IMR-90 (cell line): ENCODE measurements around the gene CFAP73. TPM values are rescaled to one million over a fixed set of nuclear protein-coding genes. Genes with fewer than 3 reads are reported as not detected.

ENCODE experiments used
- ATAC-seq: fragments of 200-7000 bp; cut with Tn5 transposase; 2 replicates; pipeline ENCODE4 v1.9.1; 2020; ENCODE audit warnings: low read depth, mild to moderate bottlenecking, moderate library complexity
- BruUV-seq: library from RNA; stranded (reverse); fragments of 400-500 nt; replicated peaks from 2 replicates; lab custom pipeline; 2021; lab: Mats Ljungman, UMichigan
- CTCF ChIA-PET: fragments of 300-600 bp; formaldehyde crosslinking; extraction: SDS; loops from one replicate; lab custom pipeline; 2021; ENCODE audit warnings: antibody characterized with exemption; lab: Yijun Ruan, JAX
- POLR2A ChIA-PET: fragments of 300-600 bp; sonication (Branson Sonifier 250); formaldehyde crosslinking; loops from one replicate; lab custom pipeline; 2022; ENCODE audit warnings: antibody characterized with exemption; ENCODE audit not compliant: unreplicated experiment; lab: Charles Lee
- DNase-seq: peaks from one replicate; pipeline ENCODE4 v3.0.0; 2013
- H2AFZ ChIP-seq: replicated peaks from 2 replicates; pipeline ENCODE3; 2013; ENCODE audit warnings: low read length, mild to moderate bottlenecking; ENCODE audit not compliant: poor library complexity
- H2AK5ac ChIP-seq: 2 replicates; pipeline ENCODE4 v1.6.1; 2013; ENCODE audit warnings: low read depth, low read length, inconsistent platforms
- H2AK9ac ChIP-seq: replicated peaks from 2 replicates; pipeline ENCODE3; 2013; ENCODE audit warnings: mild to moderate bottlenecking, low read depth, low read length, moderate library complexity; ENCODE audit not compliant: poor library complexity
- H2BK120ac ChIP-seq: 2 replicates; pipeline ENCODE4 v1.6.1; 2013; ENCODE audit warnings: low read depth, low read length, inconsistent platforms
- H2BK15ac ChIP-seq: 3 replicates; pipeline ENCODE4 v1.6.1; 2013; ENCODE audit warnings: low read depth, low read length, inconsistent platforms
- H2BK20ac ChIP-seq: 2 replicates; pipeline ENCODE4 v1.6.1; 2013; ENCODE audit warnings: low read depth, mild to moderate bottlenecking, inconsistent platforms, low read length, moderate library complexity
- H2BK5ac ChIP-seq: 2 replicates; pipeline ENCODE4 v1.6.1; 2013; ENCODE audit warnings: mild to moderate bottlenecking, low read depth, low read length, inconsistent platforms; ENCODE audit not compliant: poor library complexity, severe bottlenecking
- H3K14ac ChIP-seq: replicated peaks from 2 replicates; pipeline ENCODE4 v1.6.1; 2013; ENCODE audit warnings: low read depth, low read length, inconsistent platforms
- H3K18ac ChIP-seq: 2 replicates; pipeline ENCODE4 v1.6.1; 2013; ENCODE audit warnings: low read depth, low read length, control low read depth
- H3K23ac ChIP-seq: 2 replicates; pipeline ENCODE4 v1.6.1; 2013; ENCODE audit warnings: low read depth, low read length, inconsistent platforms
- H3K27ac ChIP-seq: 2 replicates; pipeline ENCODE4 v1.5.1; 2013; ENCODE audit warnings: mild to moderate bottlenecking, control low read depth, low read length; ENCODE audit not compliant: insufficient read depth
- H3K27me3 ChIP-seq: 2 replicates; pipeline ENCODE4 v1.6.1; 2013; ENCODE audit warnings: low read length; ENCODE audit not compliant: control insufficient read depth, insufficient read depth
- H3K36me3 ChIP-seq: 2 replicates; pipeline ENCODE4 v1.6.1; 2013; ENCODE audit warnings: low read length, mixed read lengths; ENCODE audit not compliant: control insufficient read depth, insufficient read depth
- H3K4ac ChIP-seq: 2 replicates; pipeline ENCODE4 v1.6.1; 2013; ENCODE audit warnings: low read depth, low read length, inconsistent platforms
- H3K4me1 ChIP-seq: 2 replicates; pipeline ENCODE4 v1.6.1; 2013; ENCODE audit warnings: low read length, mixed read lengths; ENCODE audit not compliant: control insufficient read depth, insufficient read depth
- H3K4me2 ChIP-seq: 2 replicates; pipeline ENCODE4 v1.6.1; 2013; ENCODE audit warnings: low read depth, mild to moderate bottlenecking, control low read depth, low read length, moderate library complexity
- H3K4me3 ChIP-seq: 2 replicates; pipeline ENCODE4 v1.5.1; 2013; ENCODE audit warnings: low read depth, mild to moderate bottlenecking, control low read depth, low read length, moderate library complexity; ENCODE audit not compliant: insufficient read depth
- H3K56ac ChIP-seq: 2 replicates; pipeline ENCODE4 v1.6.1; 2013; ENCODE audit warnings: low read length, inconsistent platforms; ENCODE audit not compliant: insufficient read depth; ENCODE audit errors: extremely low read depth
- H3K79me1 ChIP-seq, 2 experiments: 2 replicates each; pipeline ENCODE4 v1.6.1; 2013; ENCODE audit warnings: low read length in 2 of 2, inconsistent platforms in 1 of 2, low read depth in 1 of 2
- H3K9ac ChIP-seq: 2 replicates; pipeline ENCODE4 v1.6.1; 2013; ENCODE audit warnings: low read depth, low read length, control low read depth
- H3K9me1 ChIP-seq: 2 replicates; pipeline ENCODE4 v1.6.1; 2013; ENCODE audit warnings: low read length, inconsistent platforms; ENCODE audit not compliant: insufficient read depth
- H3K9me3 ChIP-seq: 2 replicates; pipeline ENCODE4 v1.6.1; 2013; ENCODE audit warnings: low read length; ENCODE audit not compliant: control insufficient read depth, insufficient read depth
- H4K20me1 ChIP-seq: 2 replicates; pipeline ENCODE4 v1.6.1; 2013; ENCODE audit warnings: low read length, inconsistent platforms; ENCODE audit not compliant: insufficient read depth
- H4K5ac ChIP-seq: 2 replicates; pipeline ENCODE4 v1.6.1; 2013; ENCODE audit warnings: mild to moderate bottlenecking, low read depth, low read length, control low read depth
- H4K8ac ChIP-seq, 2 experiments: 2 replicates each; pipeline ENCODE4 v1.6.1; 2013; ENCODE audit warnings: low read depth in 2 of 2, low read length in 2 of 2, control low read depth in 1 of 2, inconsistent platforms in 1 of 2
- H4K91ac ChIP-seq: 2 replicates; pipeline ENCODE4 v1.6.1; 2013; ENCODE audit warnings: low read depth, low read length, inconsistent platforms; ENCODE audit not compliant: insufficient read depth
- CEBPB ChIP-seq: IDR thresholded peaks from 2 replicates; pipeline ENCODE4 v1.6.1; 2012; ENCODE audit warnings: low read depth, low read length, improper control_type of control experiment
- CHD1 ChIP-seq: IDR thresholded peaks from 2 replicates; pipeline ENCODE4 v1.6.1; 2012; ENCODE audit warnings: low read depth, low read length, improper control_type of control experiment
- CTCF ChIP-seq: conservative IDR thresholded peaks from 2 replicates; pipeline ENCODE4 v1.5.1; 2012; ENCODE audit warnings: mild to moderate bottlenecking, low read depth, low read length, improper control_type of control experiment
- ELK1 ChIP-seq: fragments of 150-350 bp; IDR thresholded peaks from 2 replicates; pipeline ENCODE4 v1.6.1; 2016; ENCODE audit warnings: low read depth, mild to moderate bottlenecking, low read length, moderate library complexity, borderline replicate concordance
- MAFK ChIP-seq: IDR thresholded peaks from 2 replicates; pipeline ENCODE4 v1.6.1; 2012; ENCODE audit warnings: low read depth, low read length, improper control_type of control experiment
- MAZ ChIP-seq: IDR thresholded peaks from 2 replicates; pipeline ENCODE4 v1.6.1; 2012; ENCODE audit warnings: low read depth, mild to moderate bottlenecking, low read length, improper control_type of control experiment, moderate library complexity, borderline replicate concordance
- MXI1 ChIP-seq: IDR thresholded peaks from 2 replicates; pipeline ENCODE4 v1.6.1; 2012; ENCODE audit warnings: low read depth, mild to moderate bottlenecking, low read length, moderate library complexity, borderline replicate concordance
- NFE2L2 ChIP-seq: fragments of 150-350 bp; IDR thresholded peaks from 2 replicates; pipeline ENCODE4 v1.6.1; 2016; ENCODE audit warnings: low read depth, mild to moderate bottlenecking, low read length
- POLR2A ChIP-seq: IDR thresholded peaks from 2 replicates; pipeline ENCODE4 v1.6.1; 2012; ENCODE audit warnings: mild to moderate bottlenecking, low read depth, low read length
- RCOR1 ChIP-seq: IDR thresholded peaks from 2 replicates; pipeline ENCODE4 v1.6.1; 2012; ENCODE audit warnings: mild to moderate bottlenecking, low read length, improper control_type of control experiment; ENCODE audit not compliant: insufficient replicate concordance
- RFX5 ChIP-seq: IDR thresholded peaks from 2 replicates; pipeline ENCODE4 v1.8.0; 2012; ENCODE audit warnings: low read depth, mild to moderate bottlenecking, low read length, moderate library complexity
- SMC3 ChIP-seq: fragments of 150-350 bp; IDR thresholded peaks from 2 replicates; pipeline ENCODE4 v1.6.1; 2016; ENCODE audit warnings: low read depth, mild to moderate bottlenecking, antibody characterized with exemption, low read length, moderate library complexity
- USF2 ChIP-seq: fragments of 150-350 bp; IDR thresholded peaks from 2 replicates; pipeline ENCODE4 v1.6.1; 2017; ENCODE audit warnings: mild to moderate bottlenecking, antibody characterized with exemption, low read length, low read depth
- WGBS, 2 experiments: methylation state at CpG; one replicate each; pipeline versions ENCODE4 v1.1.5 to v1.1.7; 2013; ENCODE audit warnings: missing lambda C conversion rate in 2 of 2; ENCODE audit not compliant: insufficient read length in 1 of 2; ENCODE audit errors: extremely low coverage in 2 of 2; 5-methylcytosine and 5-hydroxymethylcytosine counted together
- dilution Hi-C: fragments of 300-500 bp; cut with HindIII; formaldehyde crosslinking; loops from one replicate; pipeline ENCODE4 v1.14.3; 2018; ENCODE audit warnings: low sequenced_read_pairs; ENCODE audit not compliant: unreplicated experiment
- in situ Hi-C: fragments of 300-500 bp; cut with MboI; formaldehyde crosslinking; loops from 3 replicates; pipeline ENCODE4 v1.14.3; 2019; ENCODE audit warnings: low sequenced_read_pairs, inconsistent platforms, mixed read lengths
- intact Hi-C: fragments of 100-400 bp; cut with micrococcal nuclease; formaldehyde crosslinking; loops from 2 replicates; pipeline ENCODE4 v1.10.0; 2022
- polyA plus RNA-seq, 3 experiments: library from polyadenylated mRNA; depleted of rRNA; stranded (reverse); fragments of >200 nt; gene quantifications; 2 replicates each; pipeline ENCODE4 v1.2.3, GENCODE V29; 2012; ENCODE audit warnings: low replicate concordance in 1 of 3
- total RNA-seq: library from RNA; depleted of rRNA; stranded (reverse); fragments of >200 nt; gene quantifications from 2 replicates; pipeline ENCODE4 v1.2.3, GENCODE V29; 2012

CFAP73 gene
- total and polyA plus RNA-seq, 2 of the 4 experiments (the other 2 are of a cell fraction) = not detected

- H3K4me2 ChIP-seq = no peak overlapping the region
- DNase-seq (no peak), ATAC-seq (no peak)
- no peak for TF ChIP-seq NFE2L2
- TF ChIP-seq POLR2A = no peak
- TF ChIP-seq MXI1 = no peak
- no peak for TF ChIP-seq MAZ
- TF ChIP-seq USF2 = no peak
- TF ChIP-seq ELK1 = no peak
- no peak for TF ChIP-seq MAFK
- no peak for TF ChIP-seq CEBPB
- TF ChIP-seq CTCF = no peak
- no peak for TF ChIP-seq SMC3
- no peak for TF ChIP-seq CHD1
- TF ChIP-seq RCOR1 = no peak
- no peak for TF ChIP-seq RFX5
- POLR2A ChIA-PET = no interaction called here
- no peaks in the 10 kb centered on the region for H3K27me3 ChIP-seq
- no peaks in the 10 kb centered on the region for H3K9me3 ChIP-seq
- H3K4ac ChIP-seq = no peak overlapping the region
- H4K91ac ChIP-seq = no peak overlapping the region
- no peak overlapping the region for H2AK9ac ChIP-seq
- H3K18ac ChIP-seq = no peak overlapping the region
- no peak overlapping the region for H3K23ac ChIP-seq
- intact Hi-C loops = no loop called here
- H2BK120ac ChIP-seq = no peak overlapping the region
- no peak overlapping the region for H3K14ac ChIP-seq
- no peak overlapping the region for H4K8ac ChIP-seq
- no peaks in the 10 kb centered on the region for H3K79me1 ChIP-seq
- H3K9ac ChIP-seq = no peak overlapping the region
- in situ Hi-C loops = no loop called here
- dilution Hi-C loops = no loop called here
- H3K27ac ChIP-seq = no peak overlapping the region
- H2BK15ac ChIP-seq = no peak overlapping the region
- H2AFZ ChIP-seq = no peak overlapping the region
- peaks cover 7% of the 10 kb centered on the region for H3K4me1 ChIP-seq
- H3K9me1 ChIP-seq = peaks cover 11% of the 10 kb centered on the region; the same call in 1 of the 2 replicates
- no peak overlapping the region for H2BK20ac ChIP-seq
- WGBS, 2 experiments = no CpG with 5 or more reads among the region's 3 CpGs
- H2BK5ac ChIP-seq = no peak overlapping the region
- no peak overlapping the region for H2AK5ac ChIP-seq
- no peak overlapping the region for H3K56ac ChIP-seq
- no peaks in the 10 kb centered on the region for H3K36me3 ChIP-seq
- H4K5ac ChIP-seq = no peak overlapping the region
- BruUV-seq = no TSS peak
- H3K4me3 ChIP-seq = no peak overlapping the region
- no peaks in the 10 kb centered on the region for H4K20me1 ChIP-seq
- CTCF ChIA-PET = no interaction called here
Observed at GRCh38 chr12:113204804-113205203, 55.3 kb downstream of the CFAP73 start.
